PFSK-1 (cell line): ENCODE results near the gene KRTAP12-3.

Experiments
- FOXP2 ChIP-seq: optimal IDR thresholded peaks from 2 replicates; pipeline ENCODE3; 2011; ENCODE audit warnings: borderline replicate concordance, control low read depth, inconsistent platforms; ENCODE audit not compliant: insufficient read depth; ENCODE audit errors: extremely low read length, extremely low read depth
- POLR2AphosphoS5 ChIP-seq: IDR thresholded peaks from 2 replicates; pipeline ENCODE4 v1.6.1; 2012; ENCODE audit warnings: low read depth, mild to moderate bottlenecking, control low read depth, low read length, moderate library complexity
- REST ChIP-seq, 2 experiments: IDR thresholded peaks; 2 replicates each; pipeline versions ENCODE4 v1.6.1 to v1.8.0; 2011 to 2012; ENCODE audit warnings: low read depth in 2 of 2, low read length in 2 of 2, control low read depth in 1 of 2, inconsistent platforms in 1 of 2, mild to moderate bottlenecking in 1 of 2, moderate library complexity in 1 of 2; ENCODE audit not compliant: insufficient read depth in 1 of 2
- SIN3A ChIP-seq: IDR thresholded peaks from 2 replicates; pipeline ENCODE4 v1.6.1; 2012; ENCODE audit warnings: mild to moderate bottlenecking, low read length, moderate library complexity, borderline replicate concordance; ENCODE audit not compliant: insufficient read depth
- TAF1 ChIP-seq: IDR thresholded peaks from 2 replicates; pipeline ENCODE4 v1.6.1; 2012; ENCODE audit warnings: low read length, control low read depth, borderline replicate concordance; ENCODE audit not compliant: insufficient read depth

DNA sequence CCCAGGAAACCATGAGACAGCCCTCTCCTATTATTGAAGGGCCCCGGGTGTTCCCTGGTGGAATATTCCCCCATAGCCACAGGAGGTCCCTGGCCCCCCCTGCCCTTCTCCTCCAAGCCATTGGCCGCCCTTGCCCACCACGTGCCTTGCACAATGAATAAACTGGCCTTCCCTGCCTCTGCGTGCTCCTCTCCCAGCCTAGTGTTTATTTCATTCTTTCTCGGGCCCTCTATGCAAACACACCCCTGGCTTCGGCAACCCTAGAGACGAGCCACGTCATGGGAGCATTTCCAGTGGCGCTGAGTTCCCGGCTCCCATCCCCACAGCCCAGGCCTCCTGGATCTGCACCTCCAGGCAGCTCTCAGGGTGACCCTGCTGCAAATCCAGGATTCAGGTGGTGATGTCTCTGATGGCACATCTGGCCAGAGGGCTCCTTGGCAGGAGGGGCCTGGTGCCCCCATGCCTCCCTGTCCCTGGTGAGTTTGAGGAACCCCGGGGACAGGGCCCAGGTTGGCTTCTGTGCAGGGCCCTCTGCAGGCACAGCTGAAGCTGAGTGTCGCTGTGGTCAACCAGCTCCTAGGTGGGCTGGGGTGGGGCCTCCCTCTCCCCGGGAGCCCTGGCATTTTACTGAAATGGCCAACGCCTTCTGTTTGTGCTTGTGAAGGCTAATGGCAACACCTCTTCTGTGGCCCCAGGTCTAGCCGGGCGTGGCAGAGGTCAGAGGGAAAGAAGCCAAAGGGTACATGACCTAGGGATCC, 45.4 kb downstream of the KRTAP12-3 start:
- TF ChIP-seq POLR2AphosphoS5 (no peak), TAF1 (no peak), SIN3A (no peak), REST (IDR thresholded peaks at IDR 0.05; ENCODE audit: insufficient read depth in 1 of 2, low read depth in 2 of 2, low read length in 2 of 2) (no peak), FOXP2 (no peak)
